ENCODE measurements around the gene F7.

GRCh38 chr13:113147206-113147605, 41.6 kb downstream of the F7 start:
- no peak for TF ChIP-seq CTCF (IDR thresholded peaks at IDR 0.05)
- TF ChIP-seq EZH2 (IDR thresholded peaks at IDR 0.05; ENCODE audit: borderline replicate concordance, insufficient read depth, low read depth, low read length, poor library complexity, severe bottlenecking) = no peak

Measured in B cell (primary cell).